Loucy (cell line): ENCODE results near the gene GPRIN1.

Experiments
- CTCF ChIP-seq: fragments of 200-600 bp; sonication (generic); conservative IDR thresholded peaks from 2 replicates; pipeline ENCODE4 v1.5.1; 2014; ENCODE audit warnings: mild to moderate bottlenecking, antibody characterized with exemption, low read length
- EZH2phosphoT487 ChIP-seq: fragments of 200-600 bp; IDR thresholded peaks from 2 replicates; pipeline ENCODE4 v1.6.1; 2018; ENCODE audit warnings: antibody characterized with exemption, mild to moderate bottlenecking, moderate library complexity, borderline replicate concordance

GRCh38 chr5:176647843-176648473 is 38.0 kb upstream of the GPRIN1 start:
- TF ChIP-seq CTCF (no peak), EZH2phosphoT487 (no peak)
